Upper lobe of left lung (tissue), 6 donors: ENCODE measurements around the gene TNFRSF8. TPM values are rescaled to one million over a fixed set of nuclear protein-coding genes. Genes with fewer than 3 reads are reported as not detected.

Experiments
- ATAC-seq, 2 donors: fragments of 200-7000 bp; cut with Tn5 transposase; one replicate each; pipeline ENCODE4 v1.9.1; 2022; ENCODE audit warnings: mild to moderate bottlenecking in 2 of 2, moderate library complexity in 2 of 2; ENCODE audit not compliant: low FRiP score in 2 of 2
- DNase-seq, 2 donors: peaks; one replicate each; pipeline ENCODE4 v3.0.0-alpha.2; 2019 to 2020
- H3K27ac ChIP-seq, 4 donors: fragments of 200-600 bp; sonication (generic); one replicate each; pipeline ENCODE4 v1.5.1; 2016 to 2019
- H3K27me3 ChIP-seq, 4 donors: fragments of 200-600 bp; sonication (generic); one replicate each; pipeline ENCODE4 v1.5.1; 2017 to 2019
- H3K36me3 ChIP-seq, 4 donors: fragments of 200-600 bp; sonication (generic); one replicate each; pipeline ENCODE4 v1.5.1; 2016 to 2019
- H3K4me1 ChIP-seq, 4 donors: fragments of 200-600 bp; sonication (generic); one replicate each; pipeline ENCODE4 v1.5.1; 2018 to 2019
- H3K4me3 ChIP-seq, 4 donors: fragments of 200-600 bp; sonication (generic); one replicate each; pipeline ENCODE4 v1.5.1; 2017 to 2019; ENCODE audit warnings: mild to moderate bottlenecking in 2 of 4, moderate library complexity in 1 of 4
- H3K9me3 ChIP-seq, 4 donors: fragments of 200-600 bp; sonication (generic); one replicate each; pipeline ENCODE4 v1.5.1; 2018 to 2019
- CTCF ChIP-seq, 6 experiments: fragments of 450-650 bp in 4 of 6; fragments of 200-600 bp in 2 of 6; sonication (generic) in 2 of 6; IDR thresholded peaks; one replicate each; pipeline ENCODE4 v1.5.1; 2016 to 2019; ENCODE audit warnings: antibody characterized with exemption in 6 of 6
- EP300 ChIP-seq, 4 donors: sonication (generic); formaldehyde crosslinking; IDR thresholded peaks; one replicate each; pipeline ENCODE4 v1.5.1; 2017; ENCODE audit warnings: antibody characterized with exemption in 4 of 4, control low read depth in 2 of 4
- POLR2A ChIP-seq, 4 donors: fragments of 450-650 bp; IDR thresholded peaks; one replicate each; pipeline ENCODE4 v1.5.1; 2016 to 2017; ENCODE audit warnings: antibody characterized with exemption in 4 of 4, mild to moderate bottlenecking in 2 of 4
- POLR2AphosphoS5 ChIP-seq, 2 donors: sonication (generic); formaldehyde crosslinking; IDR thresholded peaks; one replicate each; pipeline ENCODE4 v1.5.1; 2017; ENCODE audit warnings: antibody characterized with exemption in 2 of 2
- WGBS, 2 donors: methylation state at CpG; one replicate each; pipeline ENCODE4 v1.1.5; 2017 to 2018; 5-methylcytosine and 5-hydroxymethylcytosine counted together
- total RNA-seq, 6 donors: library from RNA; depleted of rRNA in 4 of 6; stranded (reverse); fragments of >200 nt in 4 of 6; gene quantifications; one replicate each; pipeline versions ENCODE4 v1.1.0 to v1.2.1, GENCODE V29; 2016 to 2021
- donor health status: DM: no; HTN: no; CAD: no; lungs with moderate emphysema.
- donor health status: DM: no; HTN: yes; CAD: no; lungs with severe emphysema.

Gene TNFRSF8
- total RNA-seq, 6 donors from 2014 or later, result 0.22 to 3.3 (median 1.2) TPM

DNA sequence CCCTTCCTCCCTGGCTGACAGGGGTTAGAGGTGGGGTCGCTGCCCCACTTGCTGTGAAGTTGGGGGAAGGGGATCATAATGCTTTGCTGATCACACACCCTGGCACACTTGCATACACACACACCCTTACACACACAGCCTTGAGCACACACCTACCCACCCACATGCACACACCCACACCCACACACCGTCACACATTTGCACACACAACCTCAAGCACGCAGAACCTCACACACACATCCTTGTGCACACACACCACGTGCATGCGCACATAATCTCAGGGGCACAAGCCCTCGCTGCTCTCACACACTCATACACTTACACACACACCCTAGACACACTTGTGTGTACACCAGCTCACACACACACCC lies 16.4 kb upstream of the TNFRSF8 start:
- 72 to 86% methylated on average over 6 of the region's 6 CpGs for WGBS, 2 donors
- no peak overlapping the region for H3K4me3 ChIP-seq
- no peak for ATAC-seq

GRCh38 chr1:12047120-12047876 lies 15.8 kb upstream of the TNFRSF8 start:
- no peak overlapping the region for H3K27ac ChIP-seq
- WGBS, 2 donors, result 48 to 61% methylated on average over 15 to 18 of the region's 18 CpGs
- DNase-seq (no peak), ATAC-seq (no peak)
- no peaks in the 10 kb centered on the region for H3K9me3 ChIP-seq
- peaks cover 0 to 6% (median 3%) of the 10 kb centered on the region in 4 donors for H3K4me1 ChIP-seq
- no peaks in the 10 kb centered on the region for H3K27me3 ChIP-seq
- TF ChIP-seq CTCF (IDR thresholded peaks at IDR 0.05), result no peak
- no peak overlapping the region for H3K4me3 ChIP-seq
- no peaks in the 10 kb centered on the region for H3K36me3 ChIP-seq

More for the DNA sequence above, 16.4 kb upstream of the TNFRSF8 start:
- no peak for DNase-seq
- Histone ChIP-seq H3K4me1 (peaks cover 0 to 1% (median under 1%) of the 10 kb centered on the region in 4 donors), H3K27ac (no peak overlapping the region), H3K9me3 (no peaks in the 10 kb centered on the region), H3K36me3 (no peaks in the 10 kb centered on the region), H3K27me3 (no peaks in the 10 kb centered on the region)
- TF ChIP-seq EP300 (IDR thresholded peaks at IDR 0.05) (no peak), CTCF (IDR thresholded peaks at IDR 0.05) (no peak), POLR2AphosphoS5 (IDR thresholded peaks at IDR 0.05) (no peak), POLR2A (IDR thresholded peaks at IDR 0.05) (no peak)

DNA sequence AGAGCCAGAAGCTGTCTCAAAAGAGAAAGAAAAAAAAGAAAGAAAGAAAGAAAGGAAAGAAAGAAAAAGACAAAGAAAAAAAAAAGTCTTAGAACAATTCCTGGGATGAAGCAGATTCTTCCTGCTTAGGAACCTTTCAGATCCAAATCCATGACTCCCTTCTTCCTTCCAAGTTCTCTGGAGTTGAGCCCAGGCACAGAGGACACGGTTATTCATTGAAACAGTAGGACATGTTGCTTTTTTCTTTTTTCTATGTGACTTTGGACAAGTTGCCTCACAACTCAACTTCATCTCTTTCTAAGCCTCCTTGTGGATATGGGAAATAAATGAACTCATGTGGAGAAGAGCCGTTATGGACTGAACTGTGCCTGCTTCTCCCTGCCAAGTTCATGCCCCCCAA lies 14.7 kb upstream of the TNFRSF8 start:
- H3K36me3 ChIP-seq, result no peaks in the 10 kb centered on the region
- H3K27ac ChIP-seq, result no peak overlapping the region
- H3K9me3 ChIP-seq, result no peaks in the 10 kb centered on the region
- WGBS, 2 donors, result 52 to 67% methylated on average over 2 of the region's 2 CpGs
- TF ChIP-seq CTCF (IDR thresholded peaks at IDR 0.05), result no peak
- no peak for TF ChIP-seq EP300 (IDR thresholded peaks at IDR 0.05)
- no peak for TF ChIP-seq POLR2AphosphoS5 (IDR thresholded peaks at IDR 0.05)
- TF ChIP-seq POLR2A (IDR thresholded peaks at IDR 0.05), result no peak
- no peaks in the 10 kb centered on the region for H3K27me3 ChIP-seq
- ATAC-seq (no peak), DNase-seq (no peak)
- H3K4me3 ChIP-seq, result no peak overlapping the region
- peaks cover 0 to 8% (median 4%) of the 10 kb centered on the region in 4 donors for H3K4me1 ChIP-seq

DNA sequence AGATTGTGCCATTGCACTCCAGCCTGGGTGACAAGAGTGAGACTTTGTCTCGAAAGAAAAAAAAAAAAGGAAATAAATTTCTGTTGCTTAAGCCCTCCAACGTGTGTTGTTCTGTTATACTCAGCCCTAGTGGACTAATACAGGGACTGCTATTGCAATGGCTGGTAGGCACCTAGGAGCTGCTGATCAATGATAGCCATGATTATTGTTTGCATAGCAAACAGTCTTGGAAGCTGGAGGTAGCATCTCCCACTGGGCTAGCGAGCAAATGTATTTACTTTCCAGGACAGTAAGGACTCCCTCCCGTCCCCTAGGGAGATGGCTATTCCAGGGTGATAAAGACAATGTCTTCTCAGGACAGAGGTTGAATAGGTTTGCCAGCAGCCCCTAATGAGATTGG lies 13.5 kb upstream of the TNFRSF8 start:
- WGBS, 2 donors, result 38 to 58% methylated on average over 3 to 4 of the region's 4 CpGs
- Histone ChIP-seq H3K27me3 (no peaks in the 10 kb centered on the region), H3K36me3 (no peaks in the 10 kb centered on the region), H3K4me3 (no peak overlapping the region), H3K27ac (no peak overlapping the region), H3K4me1 (peaks cover 0 to 8% (median 4%) of the 10 kb centered on the region in 4 donors), H3K9me3 (no peaks in the 10 kb centered on the region)
- no peak for ATAC-seq
- TF ChIP-seq CTCF (IDR thresholded peaks at IDR 0.05), result no peak
- no peak for TF ChIP-seq POLR2AphosphoS5 (IDR thresholded peaks at IDR 0.05)
- TF ChIP-seq POLR2A (IDR thresholded peaks at IDR 0.05), result no peak
- no peak for TF ChIP-seq EP300 (IDR thresholded peaks at IDR 0.05)
- no peak for DNase-seq

GRCh38 chr1:12051361-12051760 lies 11.7 kb upstream of the TNFRSF8 start:
- Histone ChIP-seq H3K27ac (no peak overlapping the region), H3K4me1 (peaks cover 0 to 8% (median 4%) of the 10 kb centered on the region in 4 donors), H3K9me3 (no peaks in the 10 kb centered on the region)

More at GRCh38 chr1:12051361-12051760, 11.7 kb upstream of the TNFRSF8 start:
- H3K4me3 ChIP-seq, result no peak overlapping the region
- TF ChIP-seq CTCF (IDR thresholded peaks at IDR 0.05), result no peak
- no peak for TF ChIP-seq POLR2A (IDR thresholded peaks at IDR 0.05)
- no peak for TF ChIP-seq EP300 (IDR thresholded peaks at IDR 0.05)
- TF ChIP-seq POLR2AphosphoS5 (IDR thresholded peaks at IDR 0.05), result no peak
- ATAC-seq (no peak), DNase-seq (no peak)
- 100% methylated on average over 1 of the region's 1 CpG for WGBS, 2 donors
- no peaks in the 10 kb centered on the region for H3K36me3 ChIP-seq
- H3K27me3 ChIP-seq, result no peaks in the 10 kb centered on the region
